Immature natural killer cell (primary cell): Measurements from ENCODE around the gene CXCL11. TPM values are rescaled to one million over a fixed set of nuclear protein-coding genes. Genes with fewer than 3 reads are reported as not detected.
A peak's percentile ranks its signal among the peaks of the same experiment; 100 is the strongest.
"Not testable (repeated sequence)": the region's sequence is repeated elsewhere in the genome, so short reads cannot be mapped to it uniquely, and the experiment has no call there.

Experiments used
- DNase-seq, 3 donors: peaks; one replicate each; pipeline ENCODE4 v3.0.0; 2022; ENCODE audit warnings: mixed read lengths in 1 of 3
- H3K27ac Mint-ChIP-seq, 6 donors: one replicate each; pipeline ENCODE4 v1.8.0; 2020; ENCODE audit warnings: mixed read lengths in 6 of 6, mild to moderate bottlenecking in 5 of 6, inconsistent platforms in 4 of 6, moderate library complexity in 3 of 6
- H3K27me3 Mint-ChIP-seq, 3 donors: one replicate each; pipeline ENCODE4 v1.8.0; 2020 to 2021; ENCODE audit warnings: low read depth in 3 of 3, mild to moderate bottlenecking in 3 of 3, mixed read lengths in 3 of 3, moderate library complexity in 3 of 3, inconsistent platforms in 1 of 3
- H3K36me3 Mint-ChIP-seq, 3 donors: one replicate each; pipeline ENCODE4 v1.8.0; 2020; ENCODE audit warnings: mixed read lengths in 3 of 3, inconsistent platforms in 2 of 3, mild to moderate bottlenecking in 2 of 3
- H3K4me1 Mint-ChIP-seq, 2 donors: one replicate each; pipeline ENCODE4 v1.8.0; 2020; ENCODE audit warnings: inconsistent platforms in 2 of 2, mild to moderate bottlenecking in 2 of 2, mixed read lengths in 2 of 2, moderate library complexity in 1 of 2
- H3K4me3 Mint-ChIP-seq, 5 donors: one replicate each; pipeline ENCODE4 v1.8.0; 2020; ENCODE audit warnings: mild to moderate bottlenecking in 5 of 5, mixed read lengths in 5 of 5, inconsistent platforms in 3 of 5, moderate library complexity in 3 of 5
- H3K9me3 Mint-ChIP-seq, 6 donors: one replicate each; pipeline ENCODE4 v1.8.0; 2020; ENCODE audit warnings: mild to moderate bottlenecking in 6 of 6, mixed read lengths in 6 of 6, inconsistent platforms in 4 of 6, moderate library complexity in 3 of 6
- polyA plus RNA-seq, 3 donors: library from polyadenylated mRNA; unstranded; fragments of 300-500 nt; fragmentation: Illumina TruSeq; gene quantifications; one replicate each; pipeline ENCODE4 v1.2.3, GENCODE V29; 2021

The CXCL11 gene
- polyA plus RNA-seq, 3 donors from 2014 or later = not detected

DNA sequence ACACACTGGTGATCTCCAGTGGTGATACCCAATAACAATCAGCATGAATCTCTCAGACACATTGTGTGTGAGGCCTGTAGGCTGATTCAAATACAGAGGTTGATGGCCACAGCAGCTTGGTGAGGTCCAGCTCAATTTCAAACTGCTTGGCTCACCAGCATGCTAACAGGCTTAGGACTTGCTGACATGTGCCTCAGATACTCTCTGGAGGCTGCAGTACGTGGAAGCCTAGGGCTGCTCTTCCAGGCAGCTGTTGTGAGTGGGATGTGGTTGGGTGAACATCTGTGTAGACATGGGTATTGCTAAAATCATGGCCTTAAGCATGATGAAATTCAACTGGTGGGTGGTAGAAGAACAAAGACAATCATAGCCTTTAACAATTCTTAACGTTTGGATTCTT lies 32.8 kb downstream of the CXCL11 start:
- no peak for DNase-seq
- no peak overlapping the region for H3K4me3 Mint-ChIP-seq
- no peaks in the 10 kb centered on the region for H3K4me1 Mint-ChIP-seq
- no peaks in the 10 kb centered on the region for H3K36me3 Mint-ChIP-seq
- no peak overlapping the region for H3K27ac Mint-ChIP-seq
- no peaks in the 10 kb centered on the region for H3K9me3 Mint-ChIP-seq
- peaks cover 0 to 6% (median 0%) of the 10 kb centered on the region in 3 donors for H3K27me3 Mint-ChIP-seq

DNA sequence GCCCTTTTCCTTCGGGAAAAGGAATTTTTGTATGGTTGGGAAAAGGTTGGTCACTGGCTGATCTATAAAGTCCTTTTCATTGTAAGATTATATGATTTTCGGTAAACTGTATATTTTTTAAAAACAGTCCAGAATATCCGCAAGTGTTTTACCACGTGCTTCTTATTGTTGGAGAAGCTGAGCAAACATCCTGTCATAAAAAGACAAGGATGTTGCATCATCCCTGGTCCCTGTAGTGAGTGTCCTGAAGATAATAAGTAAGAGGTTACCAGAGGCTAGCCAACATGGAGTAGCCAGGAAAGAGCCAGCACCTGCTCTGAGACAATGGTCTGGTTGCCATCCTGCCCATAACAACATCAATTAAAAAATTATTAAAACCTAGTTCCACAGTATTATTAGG lies 33.7 kb downstream of the CXCL11 start:
- H3K4me3 Mint-ChIP-seq = no peak overlapping the region
- H3K27me3 Mint-ChIP-seq = peaks cover 0 to 6% (median 0%) of the 10 kb centered on the region in 3 donors
- H3K27ac Mint-ChIP-seq = no peak overlapping the region
- no peaks in the 10 kb centered on the region for H3K36me3 Mint-ChIP-seq
- no peaks in the 10 kb centered on the region for H3K4me1 Mint-ChIP-seq
- DNase-seq = no peak
- no peaks in the 10 kb centered on the region for H3K9me3 Mint-ChIP-seq

DNA sequence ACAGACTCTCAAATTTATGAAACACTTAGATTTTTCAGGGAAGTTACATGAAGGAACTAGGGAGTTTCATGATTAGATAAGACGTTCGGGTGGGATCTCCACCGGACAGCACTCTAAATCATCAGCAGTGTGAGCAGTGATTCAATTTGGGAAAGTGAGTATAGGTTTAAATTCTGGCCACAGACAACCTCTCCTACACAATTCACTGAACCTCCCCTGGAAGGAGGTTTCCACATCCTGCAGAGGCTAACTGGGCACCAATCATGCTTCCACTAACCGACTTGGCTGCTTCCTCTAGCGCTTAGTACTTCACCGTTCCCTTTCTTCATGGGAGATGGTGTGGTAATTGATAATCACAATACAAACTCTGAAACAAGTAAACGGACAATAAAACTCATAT lies 34.2 kb downstream of the CXCL11 start:
- no peak overlapping the region for H3K4me3 Mint-ChIP-seq
- no peak for DNase-seq
- H3K4me1 Mint-ChIP-seq = no peaks in the 10 kb centered on the region
- no peaks in the 10 kb centered on the region for H3K9me3 Mint-ChIP-seq
- H3K36me3 Mint-ChIP-seq = no peaks in the 10 kb centered on the region
- H3K27ac Mint-ChIP-seq = no peak overlapping the region
- H3K27me3 Mint-ChIP-seq = peaks cover 0 to 6% (median 0%) of the 10 kb centered on the region in 3 donors

DNA sequence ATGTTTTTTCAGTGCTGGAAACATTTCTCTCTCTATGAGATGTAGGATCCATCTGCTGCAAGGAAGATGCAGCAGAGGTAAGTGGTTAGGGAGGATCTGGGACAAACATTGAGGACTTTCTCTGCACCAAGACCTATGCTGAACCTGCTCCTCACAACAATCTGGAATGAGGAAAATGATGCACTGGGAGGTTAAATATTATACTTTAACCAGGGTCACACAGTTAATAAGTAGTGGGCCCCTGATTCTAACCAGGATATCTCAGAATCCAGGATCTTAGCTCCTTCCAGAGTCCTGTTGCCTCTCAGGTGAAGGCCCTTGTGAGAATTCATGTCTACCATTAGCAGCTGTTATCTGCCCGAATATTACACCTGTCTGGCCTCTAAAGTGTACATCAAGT lies 35.6 kb downstream of the CXCL11 start:
- Mint-ChIP-seq H3K36me3 (no peaks in the 10 kb centered on the region), H3K4me1 (no peaks in the 10 kb centered on the region), H3K27ac (no peak overlapping the region), H3K27me3 (peaks cover 0 to 6% (median 0%) of the 10 kb centered on the region in 3 donors), H3K4me3 (no peak overlapping the region), H3K9me3 (no peaks in the 10 kb centered on the region)
- DNase-seq = no peak

DNA sequence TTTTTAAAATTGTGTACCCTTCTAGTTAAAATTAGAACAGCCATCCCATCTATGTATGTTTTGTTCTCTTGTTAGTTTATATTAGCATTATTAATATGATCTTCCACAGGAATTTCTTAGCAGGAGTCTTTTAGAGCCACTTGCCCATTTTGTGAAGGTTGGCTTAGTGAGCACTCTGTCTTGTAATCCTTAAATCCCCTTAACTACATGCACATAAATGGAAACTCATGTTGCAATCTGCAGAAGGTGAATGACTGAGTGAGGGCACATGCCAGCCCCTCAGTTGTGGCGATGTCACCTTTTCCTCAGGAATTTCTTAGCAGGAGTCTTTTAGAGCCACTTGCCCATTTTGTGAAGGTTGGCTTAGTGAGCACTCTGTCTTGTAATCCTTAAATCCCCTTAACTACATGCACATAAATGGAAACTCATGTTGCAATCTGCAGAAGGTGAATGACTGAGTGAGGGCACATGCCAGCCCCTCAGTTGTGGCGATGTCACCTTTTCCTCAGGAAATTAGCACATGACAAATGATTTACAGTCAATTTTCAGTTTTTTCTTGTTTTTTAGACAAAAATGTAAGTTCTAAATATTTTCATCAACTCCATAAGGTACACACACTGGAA lies 37.2 kb downstream of the CXCL11 start:
- not testable (repeated sequence) for H3K36me3 Mint-ChIP-seq, H3K4me3 Mint-ChIP-seq, H3K27ac Mint-ChIP-seq, H3K9me3 Mint-ChIP-seq, H3K4me1 Mint-ChIP-seq, H3K27me3 Mint-ChIP-seq, DNase-seq

DNA sequence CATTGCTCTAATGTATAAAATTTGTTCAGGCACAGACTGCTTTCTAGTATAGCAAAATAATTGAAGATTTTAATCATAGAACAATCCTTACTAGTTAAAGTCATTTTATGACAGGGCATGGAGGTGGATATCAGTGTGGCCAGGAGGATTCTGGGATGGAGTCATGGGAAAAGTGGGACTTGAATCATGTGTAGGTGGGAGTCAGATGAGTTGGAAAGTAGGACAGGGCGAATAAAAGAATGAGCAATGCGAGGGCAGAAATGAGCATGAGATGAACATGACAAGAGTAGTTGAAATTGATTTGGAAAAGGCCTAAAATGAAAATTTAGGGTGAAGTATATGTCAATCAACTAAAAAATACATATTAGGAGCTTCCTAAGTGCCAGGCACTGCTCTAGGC lies 37.9 kb downstream of the CXCL11 start:
- Mint-ChIP-seq H3K9me3 (no peaks in the 10 kb centered on the region), H3K4me1 (no peaks in the 10 kb centered on the region), H3K36me3 (no peaks in the 10 kb centered on the region), H3K27ac (no peak overlapping the region), H3K4me3 (no peak overlapping the region), H3K27me3 (peaks cover 0 to 3% (median 0%) of the 10 kb centered on the region in 3 donors)
- no peak for DNase-seq

DNA sequence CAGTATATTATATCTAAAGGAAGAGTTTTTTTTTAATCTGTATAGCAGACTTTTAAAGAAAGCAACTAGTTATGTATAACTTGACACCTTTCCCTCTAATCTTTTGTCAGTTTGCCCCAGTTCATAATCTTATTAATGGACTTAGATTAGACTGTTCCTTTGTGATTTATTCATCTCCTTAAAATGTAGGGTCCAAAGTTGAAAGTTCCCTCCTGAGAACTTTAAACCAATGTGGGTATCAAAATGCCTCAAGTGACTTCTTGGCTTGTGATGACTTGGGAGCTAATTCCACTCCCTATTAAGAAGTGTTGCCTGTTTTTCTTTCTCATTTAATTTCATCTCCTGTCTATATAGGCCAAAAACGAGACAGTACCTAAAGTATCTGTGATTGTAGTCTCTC lies 38.8 kb downstream of the CXCL11 start:
- no peak overlapping the region for H3K27ac Mint-ChIP-seq
- H3K4me1 Mint-ChIP-seq = no peaks in the 10 kb centered on the region
- H3K9me3 Mint-ChIP-seq = no peaks in the 10 kb centered on the region
- DNase-seq = no peak
- H3K27me3 Mint-ChIP-seq = peaks cover 0 to 3% (median 0%) of the 10 kb centered on the region in 3 donors
- no peak overlapping the region for H3K4me3 Mint-ChIP-seq
- no peaks in the 10 kb centered on the region for H3K36me3 Mint-ChIP-seq

DNA sequence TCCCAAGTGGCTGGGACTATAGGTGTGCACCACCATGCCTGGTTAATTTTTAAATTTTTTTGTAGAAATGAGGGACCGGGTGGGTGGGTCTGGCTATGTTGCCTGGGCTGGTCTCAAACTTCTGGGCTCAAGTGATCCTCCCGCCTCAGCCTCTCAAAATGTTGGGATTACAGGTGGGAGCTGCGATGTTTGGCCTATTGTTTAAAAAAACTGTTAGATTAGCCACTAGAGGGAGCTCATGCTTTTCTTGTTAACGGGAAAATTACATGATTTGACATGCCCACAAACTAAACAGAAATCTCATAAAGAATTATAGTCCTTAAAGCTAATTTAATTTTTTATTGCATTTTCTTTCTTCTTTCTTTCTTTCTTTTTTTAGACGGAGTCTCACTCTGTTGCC lies 40.1 kb downstream of the CXCL11 start:
- no peaks in the 10 kb centered on the region for H3K9me3 Mint-ChIP-seq
- H3K27me3 Mint-ChIP-seq = peaks cover 4 to 8% (median 6%) of the 10 kb centered on the region in 3 donors
- peaks cover 8% of the 10 kb centered on the region in 2 donors for H3K4me1 Mint-ChIP-seq
- peak; percentile 28 to 48 (median 41) for DNase-seq
- no peaks in the 10 kb centered on the region for H3K36me3 Mint-ChIP-seq
- no peak overlapping the region for H3K4me3 Mint-ChIP-seq
- H3K27ac Mint-ChIP-seq = no peak overlapping the region

DNA sequence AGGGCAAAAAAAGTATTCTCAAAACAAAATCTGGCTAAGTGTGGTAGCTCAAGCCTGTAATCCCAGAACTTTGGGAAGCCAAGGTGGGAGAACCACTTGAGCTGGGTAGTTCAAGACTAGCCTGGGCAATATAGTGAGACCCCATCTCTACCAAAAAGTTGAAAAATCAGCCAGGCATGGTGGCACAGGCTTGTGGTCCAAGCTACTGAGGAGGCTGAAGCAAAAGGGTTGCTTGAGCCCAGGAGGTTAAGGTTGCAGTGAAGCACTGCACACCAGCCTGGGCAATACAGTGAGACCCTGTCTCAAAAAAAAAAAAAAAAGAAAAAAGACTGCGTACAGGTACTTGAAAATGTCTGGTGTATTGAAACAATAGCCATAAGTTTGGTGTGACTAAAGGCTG lies 43.4 kb downstream of the CXCL11 start:
- peaks cover 37 to 38% of the 10 kb centered on the region in 2 donors for H3K4me1 Mint-ChIP-seq
- no peak for DNase-seq
- no peak overlapping the region for H3K27ac Mint-ChIP-seq
- H3K4me3 Mint-ChIP-seq = peak overlapping the region in 1 of 5 donors; percentile 31
- peaks cover 0 to 7% (median 0%) of the 10 kb centered on the region in 3 donors for H3K36me3 Mint-ChIP-seq
- no peaks in the 10 kb centered on the region for H3K9me3 Mint-ChIP-seq
- peaks cover 4 to 9% (median 7%) of the 10 kb centered on the region in 3 donors for H3K27me3 Mint-ChIP-seq

DNA sequence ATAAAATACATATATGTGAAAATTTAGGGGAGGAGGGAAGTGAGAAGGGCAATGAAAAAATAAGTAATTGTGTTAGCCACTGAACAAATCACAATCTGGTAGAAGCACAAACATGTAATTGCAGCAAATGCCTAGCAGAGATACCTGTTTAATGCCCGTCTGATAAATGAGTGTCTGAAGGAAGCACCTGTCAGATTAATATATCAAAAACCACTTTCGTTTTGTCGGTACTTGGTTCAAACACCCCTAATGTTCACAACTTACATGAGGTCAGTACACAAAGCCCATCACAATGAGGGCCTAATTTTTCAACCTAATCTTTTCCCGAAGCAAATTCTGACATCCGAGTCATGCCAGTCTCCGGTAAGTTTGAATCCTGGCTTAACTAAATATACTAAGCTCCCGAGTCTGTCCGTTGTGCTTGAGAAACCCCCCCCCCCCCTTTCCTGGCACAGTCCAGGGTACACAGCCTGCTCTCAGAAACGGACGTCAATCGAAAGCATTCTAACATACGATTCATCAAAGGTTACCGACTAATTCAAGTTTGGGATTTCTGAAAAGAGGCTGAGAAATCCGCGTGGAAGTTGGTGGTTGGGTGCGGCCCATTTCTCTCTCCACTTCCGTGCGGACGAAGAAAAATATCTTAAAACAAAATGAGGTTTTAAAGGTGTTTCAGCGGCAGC lies 45.9 kb downstream of the CXCL11 start:
- Mint-ChIP-seq H3K4me1 (peaks cover 37 to 38% of the 10 kb centered on the region in 2 donors), H3K27me3 (peaks cover 4 to 9% (median 7%) of the 10 kb centered on the region in 3 donors), H3K9me3 (no peaks in the 10 kb centered on the region), H3K36me3 (peaks cover 0 to 7% (median 0%) of the 10 kb centered on the region in 3 donors), H3K27ac (peak overlapping the region; percentile 73 to 94 (median 86)), H3K4me3 (peak overlapping the region; percentile 93 to 97 (median 94))
- no peak for DNase-seq

DNA sequence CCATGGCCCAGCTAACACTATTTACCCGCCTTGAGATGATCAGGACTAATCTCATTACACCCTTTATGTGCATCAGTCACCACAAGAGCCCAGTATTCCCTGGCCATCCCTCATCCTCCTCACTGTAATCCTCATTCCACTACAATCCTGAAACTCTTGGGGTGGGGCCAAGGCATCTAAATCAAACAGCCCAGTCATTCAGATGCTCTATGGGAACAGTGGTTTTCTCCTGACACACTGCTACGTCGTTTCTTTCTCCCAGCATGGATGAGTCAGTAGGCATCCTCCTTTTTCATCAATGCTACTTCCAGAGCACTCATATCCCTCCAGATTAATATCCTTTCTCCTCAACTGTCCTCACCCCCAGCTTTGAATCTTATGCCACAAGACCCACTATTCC lies 50.8 kb downstream of the CXCL11 start:
- Mint-ChIP-seq H3K27me3 (peaks cover 0 to 2% (median 0%) of the 10 kb centered on the region in 3 donors), H3K27ac (no peak overlapping the region), H3K4me3 (no peak overlapping the region), H3K36me3 (peaks cover 17 to 20% (median 18%) of the 10 kb centered on the region in 3 donors), H3K9me3 (no peaks in the 10 kb centered on the region), H3K4me1 (peaks cover 24 to 30% of the 10 kb centered on the region in 2 donors)
- no peak for DNase-seq

Other genes starting within 250 kb of the CXCL11 start
- gene PPEF2, start 133.6 kb downstream of the CXCL11 start, polyA plus RNA-seq = not detected
- gene NAAA, start 95.1 kb downstream of the CXCL11 start, polyA plus RNA-seq = 10 to 100 TPM; 56.4 to 77.6 (median 73.2) TPM
- 10 to 100 TPM; 43.6 to 73.4 (median 53.3) TPM for gene SDAD1, start 45.1 kb downstream of the CXCL11 start, polyA plus RNA-seq
- not detected for gene CXCL9, start 28.6 kb downstream of the CXCL11 start, polyA plus RNA-seq
- not detected for gene CXCL10, start 12.6 kb downstream of the CXCL11 start, polyA plus RNA-seq
- gene ART3, start 38.6 kb upstream of the CXCL11 start, polyA plus RNA-seq = not detected
- 10 to 100 TPM; 33.0 to 39.2 (median 33.8) TPM for gene NUP54, start 112.3 kb upstream of the CXCL11 start, polyA plus RNA-seq
- gene SCARB2, start 177.8 kb upstream of the CXCL11 start, polyA plus RNA-seq = 10 to 100 TPM in 2 of 3 donors, 1 to 10 TPM in 1; 8.8 to 17.1 (median 16.4) TPM
- gene FAM47E, start 215.7 kb upstream of the CXCL11 start, polyA plus RNA-seq = not detected